ENCODE results near the gene STARD7.

The STARD7 gene

DNA sequence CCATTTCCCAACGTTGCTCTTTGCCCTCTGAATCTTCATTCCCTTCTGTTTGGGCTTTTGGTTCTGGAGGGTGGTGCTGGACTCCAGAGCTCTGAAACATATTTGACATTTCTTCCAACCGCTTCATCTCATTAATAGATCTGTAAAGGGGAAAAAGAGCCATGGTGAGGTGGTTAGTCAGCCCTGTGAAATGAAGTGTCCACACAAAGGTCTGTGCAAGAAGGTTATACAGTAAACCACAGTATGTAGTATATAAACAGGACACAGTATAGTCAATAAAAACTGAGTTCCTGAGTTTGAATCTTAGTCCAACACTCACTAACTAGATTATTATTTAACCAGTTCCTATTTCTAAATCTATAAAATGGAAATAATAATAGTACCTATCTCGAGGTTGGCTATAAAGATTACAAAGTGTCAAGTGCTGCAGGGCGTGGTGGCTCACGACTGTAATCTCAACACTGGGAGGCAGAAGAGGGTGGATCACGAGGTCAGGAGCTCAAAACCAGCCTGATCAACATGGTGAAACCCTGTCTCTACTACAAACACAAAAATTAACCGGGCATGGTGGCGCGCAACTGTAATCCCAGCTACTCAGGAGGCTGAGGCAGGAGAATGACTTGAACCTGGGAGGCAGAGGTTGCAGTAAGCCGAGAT lies 13.1 kb downstream of the STARD7 start:
- DNase-seq: peak; percentile 89

DNA sequence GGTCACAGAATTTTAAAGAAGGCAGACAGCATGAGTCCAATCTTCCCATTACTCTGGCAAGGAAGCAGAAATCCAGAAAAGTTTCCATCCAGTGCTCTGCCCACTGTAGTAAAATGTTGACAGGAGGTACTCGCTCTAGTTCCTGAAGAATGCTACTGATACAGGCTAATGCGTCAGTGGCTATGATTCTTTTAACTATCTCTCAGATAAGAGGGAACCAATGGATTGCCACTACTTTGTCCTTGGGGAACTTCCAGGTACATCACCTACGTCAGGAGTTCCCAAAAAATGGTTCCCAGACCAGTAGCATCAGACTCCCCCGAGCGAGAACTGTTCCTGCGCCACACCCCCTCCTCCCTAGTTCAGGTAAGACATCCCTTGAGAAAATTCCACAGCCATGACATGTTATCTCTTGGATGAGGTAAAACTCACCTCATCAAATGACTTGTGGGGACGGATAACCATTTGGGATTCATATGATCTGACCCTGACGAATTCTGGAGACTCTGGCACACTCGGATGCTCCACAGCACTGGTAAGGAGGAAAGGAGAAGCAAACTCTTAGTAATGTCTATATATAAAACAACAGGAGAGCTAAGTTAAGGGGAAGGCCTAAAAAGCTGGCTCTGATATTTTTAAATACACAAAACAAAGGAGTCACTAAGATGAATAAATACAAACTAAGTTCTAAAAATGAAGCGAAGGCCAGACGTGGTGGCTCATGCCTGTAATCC lies 16.5 kb downstream of the STARD7 start:
- DNase-seq: no peak

DNA sequence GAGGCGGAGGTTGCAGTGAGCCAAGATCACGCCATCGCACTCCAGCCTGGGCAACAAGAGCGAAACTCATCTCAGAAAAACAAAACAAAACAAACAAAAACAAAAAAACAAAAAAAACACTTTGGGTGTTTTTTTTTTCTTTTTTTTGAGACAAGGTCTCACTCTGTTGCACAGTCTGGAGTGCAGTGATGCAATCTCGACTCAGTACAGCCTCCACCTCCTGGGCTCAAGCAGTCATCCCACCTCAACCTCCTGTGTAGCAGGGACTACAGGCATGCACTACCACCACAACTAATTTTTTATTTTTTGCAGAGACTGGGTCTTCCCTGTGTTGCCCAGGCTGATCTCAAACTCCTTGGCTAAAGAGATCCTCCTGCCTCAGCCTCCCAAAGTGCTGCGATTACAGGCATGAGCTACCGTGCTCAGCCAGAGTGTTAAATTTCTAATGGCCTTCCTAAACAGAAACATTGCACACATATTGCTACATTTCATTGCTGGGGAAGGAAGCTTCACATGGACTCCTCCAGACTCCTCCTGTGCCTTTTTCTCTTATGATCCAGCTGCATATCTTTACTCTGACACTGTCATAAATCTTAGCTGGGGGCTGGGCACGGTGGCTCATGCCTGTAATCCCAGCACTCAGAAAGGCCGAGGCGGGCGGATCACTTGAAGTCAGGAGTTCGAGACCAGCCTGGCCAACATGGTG lies 19.7 kb downstream of the STARD7 start:
- no peak for DNase-seq

DNA sequence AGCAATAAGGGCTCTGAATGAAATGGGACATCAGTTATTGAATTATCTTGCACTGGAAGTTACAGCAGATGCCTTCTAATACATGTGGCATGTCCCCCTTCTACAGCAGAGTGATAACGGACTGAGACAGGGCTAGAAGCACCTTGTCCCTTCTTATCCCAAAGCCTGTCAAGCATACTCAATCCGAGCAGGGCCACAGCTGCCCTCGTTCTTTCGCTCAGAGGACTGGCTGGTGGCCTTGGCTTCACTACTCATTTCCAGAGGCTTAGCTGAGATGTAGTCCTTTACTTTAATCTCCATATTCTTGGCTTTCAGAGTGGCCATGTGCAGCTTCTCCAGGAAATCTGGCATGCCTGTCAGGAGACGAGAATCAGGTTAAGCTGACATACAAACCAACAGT lies 22.1 kb downstream of the STARD7 start:
- DNase-seq: no peak

DNA sequence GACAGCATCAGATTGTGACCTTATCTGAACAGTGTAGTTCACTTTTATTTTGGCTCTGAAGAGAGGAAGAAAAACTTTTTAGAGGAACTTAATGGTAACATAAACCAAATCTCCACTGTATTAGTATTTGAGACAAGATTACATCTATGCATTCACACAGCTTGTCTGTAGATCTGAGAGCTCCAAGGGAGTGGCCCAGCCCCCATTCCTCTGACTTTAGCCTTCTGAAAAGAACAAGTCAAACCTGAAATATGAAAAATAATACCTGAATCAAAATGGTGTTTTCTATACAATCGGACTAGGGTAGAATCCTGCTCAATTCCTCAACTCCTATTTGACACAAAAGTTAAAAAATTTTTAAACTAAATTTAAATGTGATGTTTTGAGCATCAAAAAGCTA lies 23.1 kb downstream of the STARD7 start:
- DNase-seq: no peak

DNA sequence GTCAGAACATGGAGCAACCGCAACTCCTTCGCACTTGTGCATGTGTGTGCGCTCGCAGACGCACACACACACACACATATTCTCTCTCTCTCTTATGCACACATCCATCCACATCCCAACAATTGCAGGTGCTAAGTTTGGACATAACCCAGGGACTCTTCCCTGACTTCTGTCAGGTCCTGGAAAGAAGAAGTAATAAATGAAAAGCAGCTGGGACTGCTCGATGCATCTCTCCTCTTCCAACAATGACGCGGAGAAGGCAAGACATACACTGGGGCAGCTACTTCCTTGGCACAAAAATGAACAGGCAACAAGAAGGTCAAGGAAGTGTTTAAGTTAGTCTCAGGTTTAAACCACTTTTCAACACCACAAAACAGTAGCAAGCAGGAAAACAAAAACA lies 23.6 kb downstream of the STARD7 start:
- DNase-seq: no peak

DNA sequence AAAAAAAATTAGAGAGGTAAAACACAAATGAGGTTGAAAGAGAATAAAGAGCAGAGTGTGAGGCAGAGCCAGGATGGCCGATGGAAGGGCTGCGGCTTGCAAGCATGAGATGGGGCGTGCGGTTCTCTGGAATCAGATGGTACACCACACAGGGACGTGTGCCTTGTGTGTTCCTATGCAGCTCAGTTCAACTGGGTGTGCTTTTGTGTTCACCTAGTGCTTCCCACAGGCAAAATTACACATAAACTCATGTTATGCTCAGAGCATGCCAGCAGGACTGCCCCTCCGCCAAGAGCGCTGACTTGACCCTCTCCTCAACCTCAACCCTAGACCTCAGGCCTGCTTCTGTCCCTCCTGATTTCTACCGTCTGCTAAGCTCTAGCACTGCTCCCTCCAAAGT lies 24.4 kb downstream of the STARD7 start:
- no peak for DNase-seq

DNA sequence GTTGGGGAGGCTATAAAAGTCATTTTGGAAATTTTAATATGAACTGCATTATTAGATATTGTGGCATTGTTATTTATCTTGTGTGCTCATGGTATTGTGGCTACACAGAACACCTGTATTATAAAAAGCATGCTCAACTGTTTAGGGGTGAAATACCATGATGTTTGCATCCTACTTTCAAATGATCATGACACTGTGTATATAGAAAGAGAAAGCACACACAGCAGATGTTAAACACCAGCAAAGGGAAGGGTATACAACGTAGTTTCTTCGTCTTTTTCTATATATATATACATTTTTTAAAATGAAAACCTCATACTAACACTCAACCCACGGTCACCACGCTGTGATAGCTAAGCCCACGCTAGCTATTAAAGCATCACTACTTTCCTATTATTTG lies 27.1 kb downstream of the STARD7 start:
- DNase-seq: no peak

DNA sequence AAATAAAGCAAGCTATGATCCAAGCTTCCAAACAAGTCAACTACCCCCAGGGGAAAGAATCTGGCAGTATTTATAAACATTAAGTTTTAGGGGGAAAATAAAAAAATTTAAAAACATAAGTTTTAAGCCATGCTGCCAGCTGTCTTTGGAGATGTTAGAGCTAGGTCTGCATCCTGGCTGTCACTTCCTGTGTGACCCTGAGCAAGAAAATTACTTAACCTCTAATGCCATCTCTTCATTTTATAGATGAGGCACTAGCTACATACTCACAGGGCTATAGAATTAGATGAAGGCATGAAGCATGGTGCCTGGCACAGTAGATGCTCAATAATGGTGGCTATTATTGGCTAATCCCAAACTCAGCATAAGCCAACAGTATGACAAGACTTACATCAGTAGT lies 28.1 kb downstream of the STARD7 start:
- DNase-seq: no peak

DNA sequence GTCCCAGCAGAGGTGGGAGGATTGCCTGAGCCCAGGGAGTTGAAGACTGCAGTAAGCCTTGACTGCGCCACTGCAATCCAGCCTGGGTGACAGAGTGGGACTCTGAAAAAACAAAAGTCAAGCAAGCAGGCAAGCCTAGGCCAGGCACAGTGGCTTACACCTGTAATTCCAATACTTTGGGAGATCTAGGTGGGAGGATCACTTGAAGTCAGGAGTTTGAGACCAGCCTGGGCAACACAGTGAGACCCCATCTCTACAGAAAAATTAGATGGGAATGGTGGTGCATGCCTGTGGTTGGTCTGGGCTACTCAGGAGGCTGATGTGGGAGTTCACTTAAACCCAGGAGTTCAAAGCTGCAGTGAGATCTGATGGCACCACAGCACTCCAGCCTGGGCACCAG lies 28.6 kb downstream of the STARD7 start:
- DNase-seq: no peak

DNA sequence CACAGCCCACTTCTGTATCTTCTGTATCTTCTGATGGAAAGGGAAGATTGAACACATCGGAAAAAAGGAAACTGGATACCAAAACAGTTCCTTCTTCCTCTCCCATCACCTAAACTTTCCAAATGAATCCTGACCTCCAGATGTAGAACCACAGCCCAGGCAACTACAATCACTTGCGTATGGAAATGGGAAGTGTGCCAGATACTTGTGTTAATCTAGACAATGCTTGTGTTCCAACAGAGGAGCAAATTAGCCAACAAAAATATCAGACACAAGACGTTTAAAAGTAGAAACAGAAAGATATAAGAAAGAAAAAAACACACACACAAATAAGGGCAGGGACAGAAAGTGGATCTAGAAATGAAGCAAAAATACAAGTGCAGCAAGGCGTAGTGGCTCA lies 32.0 kb downstream of the STARD7 start:
- DNase-seq: no peak

DNA sequence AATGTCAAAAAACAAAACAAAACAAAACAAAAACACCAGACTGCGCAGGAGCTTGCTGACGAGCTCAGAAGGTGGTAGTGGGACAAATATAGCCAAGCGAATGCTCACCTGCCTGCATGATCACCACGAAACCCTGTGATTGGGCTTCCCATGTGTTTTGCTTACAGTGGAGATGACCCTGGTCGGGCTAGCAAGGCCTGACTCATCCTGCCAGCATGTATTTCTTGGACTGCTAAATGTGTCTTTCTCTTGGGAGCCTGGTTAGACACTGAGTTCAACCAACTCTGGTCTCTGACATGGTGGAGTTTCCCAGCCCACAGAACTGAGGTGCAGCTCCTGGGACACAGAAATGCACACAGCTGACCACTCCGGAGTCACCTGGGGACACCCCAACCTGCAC lies 32.7 kb downstream of the STARD7 start:
- peak; percentile 36 for DNase-seq

DNA sequence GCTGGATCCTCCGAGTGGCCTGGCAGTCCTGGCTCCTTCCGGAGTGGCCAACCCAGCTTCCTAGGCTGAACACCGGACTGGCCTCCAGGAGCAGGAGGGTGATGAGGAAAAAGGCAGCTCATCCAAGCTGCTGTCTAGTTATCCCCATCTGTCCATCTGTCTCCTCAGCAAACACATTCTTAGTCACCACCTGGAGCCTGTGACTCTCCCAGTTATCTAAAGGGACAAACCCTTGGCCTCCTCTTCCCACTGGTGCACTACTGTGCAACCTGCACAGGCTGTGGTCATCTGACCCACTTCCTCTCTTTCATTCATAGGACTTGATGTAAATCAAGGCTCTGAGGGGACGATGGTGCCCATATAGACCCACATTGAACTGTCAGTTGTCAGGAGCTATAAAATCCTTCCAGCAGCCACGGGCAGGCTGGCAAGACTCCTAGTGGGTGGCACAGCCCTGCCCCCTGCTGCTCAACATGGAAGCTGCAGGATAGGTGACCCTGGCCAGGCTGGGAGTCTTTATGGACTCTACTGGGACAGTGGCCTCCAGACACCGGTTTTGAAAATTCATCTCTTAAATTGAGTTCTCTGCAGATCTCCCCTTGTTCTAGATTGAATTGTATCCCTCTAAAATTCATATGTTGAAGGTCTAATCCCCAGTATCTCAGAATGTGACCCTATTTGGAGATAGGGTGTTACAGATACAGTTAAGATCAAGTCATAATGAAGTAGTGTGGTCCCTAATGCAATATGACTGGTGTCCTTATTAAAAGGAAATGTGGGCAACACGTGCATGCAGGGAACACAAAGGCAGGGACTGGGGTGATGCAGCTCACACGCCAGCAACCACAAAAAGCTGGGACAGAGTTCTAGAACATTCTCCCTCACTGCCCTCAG lies 34.1 kb downstream of the STARD7 start:
- peak; percentile 54 for DNase-seq

DNA sequence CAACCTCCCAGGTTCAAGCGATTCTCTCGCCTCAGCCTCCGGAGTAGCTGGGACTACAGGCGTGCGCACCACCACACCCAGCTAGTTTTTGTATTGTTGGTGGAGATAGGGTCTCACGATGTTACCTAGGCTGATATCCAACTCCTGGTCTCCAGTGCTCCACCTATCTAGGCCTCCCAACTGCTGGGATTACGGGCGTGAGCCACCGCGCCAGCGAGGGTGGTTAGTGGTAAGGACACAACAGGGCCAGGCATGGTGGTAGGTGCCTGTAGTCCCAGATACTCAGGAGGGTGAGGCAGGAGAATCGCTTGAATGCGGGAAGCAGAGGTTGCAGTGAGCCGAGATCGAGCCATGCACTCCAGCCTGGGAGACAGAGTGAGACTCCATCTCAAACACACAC lies 36.8 kb downstream of the STARD7 start:
- no peak for DNase-seq

DNA sequence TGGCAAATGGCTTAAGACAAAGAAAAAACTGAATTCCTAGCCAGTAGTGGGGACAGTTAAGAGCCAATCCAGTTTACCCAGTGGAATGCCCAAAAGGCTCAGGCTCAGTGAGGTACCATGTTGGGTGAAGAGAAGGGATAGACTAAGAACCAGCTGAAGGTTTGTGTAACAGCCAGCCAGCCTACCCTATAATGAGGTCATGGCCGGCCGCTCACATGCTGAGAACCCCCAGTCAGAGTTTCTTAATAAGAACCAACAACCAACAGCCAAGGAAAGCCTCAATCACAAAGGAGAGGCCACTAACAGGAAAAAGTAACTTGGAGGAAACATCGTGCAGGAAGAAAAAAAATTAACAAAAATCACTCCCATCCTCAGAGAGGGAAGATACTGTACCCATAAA lies 38.0 kb downstream of the STARD7 start:
- no peak for DNase-seq

DNA sequence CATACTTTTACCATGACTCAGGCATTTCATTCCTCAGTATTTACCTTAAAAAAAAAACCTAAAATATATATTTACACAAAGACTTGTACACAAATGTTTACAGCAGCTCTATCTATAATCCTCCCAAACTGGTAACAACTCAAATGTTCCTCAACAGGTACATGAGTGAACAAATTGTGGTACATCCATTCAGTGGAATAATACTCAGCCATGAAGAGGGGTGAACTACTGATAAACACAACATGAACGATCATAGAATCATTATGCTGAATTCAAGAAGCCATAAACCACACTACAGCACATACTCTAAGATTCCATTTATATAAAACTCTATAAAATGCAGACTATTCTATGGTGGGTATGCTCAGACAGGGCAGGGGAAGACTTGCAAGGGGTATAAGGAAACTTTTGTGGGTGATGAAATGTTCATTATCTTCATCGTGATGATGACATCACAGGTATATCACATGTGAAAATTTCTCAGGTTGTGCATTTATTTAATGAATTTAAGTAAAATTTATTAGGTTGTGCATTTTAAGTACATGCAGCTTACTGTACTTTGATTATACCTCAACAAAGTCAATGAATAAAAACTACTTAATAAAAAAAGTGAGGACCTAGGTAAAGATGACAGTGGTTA lies 38.6 kb downstream of the STARD7 start:
- no peak for DNase-seq

DNA sequence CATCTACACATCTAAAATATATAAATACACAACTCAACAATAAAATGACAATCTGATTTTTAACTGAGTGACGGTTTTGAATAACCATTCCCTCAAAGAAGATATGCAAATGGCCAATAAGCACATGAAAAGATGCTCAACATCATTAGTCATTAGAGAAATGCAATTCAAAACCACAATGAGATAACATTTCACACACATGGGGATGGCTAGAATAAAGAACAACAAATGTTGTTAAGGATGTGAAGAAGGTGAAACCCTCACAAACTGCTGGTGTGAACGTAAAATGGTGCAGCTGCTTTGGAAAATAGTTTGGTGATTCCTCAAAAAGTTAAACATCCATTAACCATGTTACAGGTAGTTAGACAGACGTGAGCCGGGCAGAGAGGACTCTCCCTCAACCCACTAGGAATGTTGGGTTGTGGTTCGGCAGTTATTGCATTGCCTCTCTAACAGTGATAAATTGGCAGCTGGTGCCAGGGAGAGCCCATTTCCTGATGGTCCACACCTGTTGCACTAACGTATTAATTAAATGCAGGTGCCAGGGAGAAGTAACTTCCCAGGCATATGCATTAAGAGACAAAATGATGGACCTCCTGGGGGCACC lies 41.1 kb downstream of the STARD7 start:
- no peak for DNase-seq

DNA sequence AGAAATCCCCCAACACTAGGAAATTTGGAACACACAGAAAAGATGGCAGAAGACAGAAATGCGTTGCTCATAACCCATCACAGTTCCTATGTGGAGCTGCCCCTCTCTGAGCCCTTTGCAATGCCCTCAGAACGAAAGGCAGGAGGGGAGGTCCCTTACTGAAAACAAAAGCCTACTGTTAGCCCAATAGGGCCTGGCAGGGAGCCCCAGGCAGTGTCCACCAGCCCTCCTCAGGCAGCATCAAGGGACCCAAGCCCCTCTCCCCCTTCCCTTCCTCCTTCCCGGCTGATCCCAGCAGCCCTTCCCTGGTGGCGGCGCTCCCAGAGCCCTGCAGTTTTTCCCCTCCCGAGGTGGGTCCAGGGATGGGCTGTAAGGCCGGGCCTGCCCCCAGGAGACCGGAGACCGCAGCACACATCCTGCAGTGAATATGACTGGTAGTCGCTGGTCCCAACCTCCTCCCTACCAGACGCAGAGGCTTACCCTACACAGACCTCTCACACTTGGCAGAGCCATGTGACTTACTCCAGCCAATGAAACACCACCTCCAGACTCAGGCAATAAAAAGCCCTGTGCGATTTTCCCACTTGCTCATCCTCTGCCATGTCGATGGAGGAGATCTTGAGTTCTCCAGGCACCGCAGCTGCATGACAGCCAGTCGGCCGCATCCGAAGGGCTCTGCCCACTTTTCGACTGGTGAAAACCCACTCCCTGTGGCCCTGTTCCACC lies 44.0 kb downstream of the STARD7 start:
- no peak for DNase-seq

DNA sequence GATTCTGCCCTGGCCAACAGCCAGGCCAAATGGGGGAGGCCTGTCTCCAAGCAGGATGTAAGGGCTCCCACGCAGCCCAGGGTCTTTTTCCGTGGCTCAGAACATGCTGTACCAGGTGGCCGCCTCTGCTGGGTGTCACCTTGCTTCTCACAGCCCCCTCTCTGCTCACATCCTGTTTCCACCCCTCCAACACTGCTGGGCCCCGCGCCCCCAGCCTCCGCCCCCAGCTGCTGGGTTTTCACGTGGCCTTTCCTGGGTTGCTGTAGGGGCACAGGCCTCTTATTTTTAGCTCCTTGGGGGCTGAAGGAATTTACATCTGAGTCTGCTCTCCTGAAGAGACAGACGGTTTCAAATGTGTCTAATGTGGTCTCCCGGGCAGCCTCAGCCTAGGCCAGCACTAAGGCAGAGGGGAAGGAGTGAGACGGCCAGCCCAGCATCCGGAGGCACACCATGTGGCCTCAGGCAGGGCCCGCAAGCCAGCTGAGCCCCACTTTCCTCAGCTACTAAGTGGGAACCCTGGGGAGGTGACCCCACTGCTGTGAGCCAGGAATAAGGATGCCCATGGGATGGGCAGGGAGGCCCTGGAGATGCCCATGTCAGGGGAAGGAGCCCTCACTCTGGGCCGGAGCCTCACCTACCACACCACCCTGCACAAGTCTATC lies 44.7 kb downstream of the STARD7 start:
- DNase-seq: no peak

DNA sequence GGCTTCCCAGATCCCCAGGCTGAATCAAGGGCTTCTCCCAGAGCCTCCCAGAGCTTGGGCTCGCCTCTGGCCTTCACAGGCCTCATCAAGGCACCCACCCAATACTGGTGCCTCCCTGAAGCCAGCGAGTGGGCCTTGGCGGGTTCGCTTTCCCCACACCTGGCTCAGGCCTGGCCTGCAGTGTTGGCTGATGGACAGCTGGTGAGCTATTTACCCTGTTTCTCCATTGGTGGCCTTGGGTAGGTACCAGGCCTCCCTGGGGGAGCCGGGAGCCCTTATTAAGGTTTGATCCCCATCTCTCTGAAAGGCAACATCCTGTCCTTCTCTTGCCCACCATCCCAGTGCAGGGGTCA lies 45.2 kb downstream of the STARD7 start:
- no peak for DNase-seq

DNA sequence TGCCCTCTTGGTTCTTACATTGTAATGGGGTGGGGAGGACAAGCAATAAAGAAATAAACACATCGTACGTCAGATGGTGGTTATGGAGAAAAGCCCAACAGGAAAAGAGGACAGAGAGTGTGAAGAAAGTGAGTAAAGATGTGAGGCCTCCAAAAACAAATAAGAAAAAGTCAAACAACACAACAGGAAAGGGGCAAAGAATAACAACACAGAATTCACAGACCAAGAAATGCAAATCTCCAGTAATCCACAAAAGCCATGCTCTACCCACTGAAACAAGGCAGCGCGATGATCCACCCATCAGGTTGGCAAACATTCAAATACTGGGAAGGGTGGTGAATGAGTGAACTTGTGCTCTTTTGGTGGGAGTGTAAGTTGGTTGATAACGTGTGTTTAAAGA lies 46.7 kb downstream of the STARD7 start:
- no peak for DNase-seq
